C4-2B (cell line): ENCODE data around the gene TAC3.

Experiments used
- ZFX ChIP-seq: fragments of 450-650 bp; IDR thresholded peaks from 2 replicates; pipeline ENCODE4 v1.6.1; 2017
- TF ChIP-seq, protein P1 (sequence below): fragments of 450-650 bp; conservative IDR thresholded peaks from 2 replicates; pipeline ENCODE4 v1.5.1; 2017; ENCODE audit warnings: mild to moderate bottlenecking

DNA sequence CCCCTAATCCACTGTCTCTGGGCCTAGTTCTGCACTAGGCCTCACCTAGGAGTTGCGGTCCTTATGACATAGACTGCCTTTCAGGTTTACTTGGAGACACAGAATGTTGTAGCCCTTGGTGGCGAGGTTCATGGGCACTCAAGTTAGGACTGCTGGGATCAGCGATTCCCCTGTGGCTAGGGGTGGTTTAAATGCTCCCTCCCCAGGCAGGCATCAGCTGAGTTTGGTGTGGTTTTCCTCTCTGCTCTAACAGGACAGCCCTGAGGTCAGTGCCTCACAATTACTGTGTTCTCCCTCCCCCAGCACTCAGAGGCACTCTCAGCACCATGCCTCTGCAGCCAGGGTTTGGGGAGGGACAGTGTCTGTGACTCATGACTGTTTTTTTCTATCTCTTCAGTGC lies 36.7 kb downstream of the TAC3 start:
- TF ChIP-seq, protein P1, sequence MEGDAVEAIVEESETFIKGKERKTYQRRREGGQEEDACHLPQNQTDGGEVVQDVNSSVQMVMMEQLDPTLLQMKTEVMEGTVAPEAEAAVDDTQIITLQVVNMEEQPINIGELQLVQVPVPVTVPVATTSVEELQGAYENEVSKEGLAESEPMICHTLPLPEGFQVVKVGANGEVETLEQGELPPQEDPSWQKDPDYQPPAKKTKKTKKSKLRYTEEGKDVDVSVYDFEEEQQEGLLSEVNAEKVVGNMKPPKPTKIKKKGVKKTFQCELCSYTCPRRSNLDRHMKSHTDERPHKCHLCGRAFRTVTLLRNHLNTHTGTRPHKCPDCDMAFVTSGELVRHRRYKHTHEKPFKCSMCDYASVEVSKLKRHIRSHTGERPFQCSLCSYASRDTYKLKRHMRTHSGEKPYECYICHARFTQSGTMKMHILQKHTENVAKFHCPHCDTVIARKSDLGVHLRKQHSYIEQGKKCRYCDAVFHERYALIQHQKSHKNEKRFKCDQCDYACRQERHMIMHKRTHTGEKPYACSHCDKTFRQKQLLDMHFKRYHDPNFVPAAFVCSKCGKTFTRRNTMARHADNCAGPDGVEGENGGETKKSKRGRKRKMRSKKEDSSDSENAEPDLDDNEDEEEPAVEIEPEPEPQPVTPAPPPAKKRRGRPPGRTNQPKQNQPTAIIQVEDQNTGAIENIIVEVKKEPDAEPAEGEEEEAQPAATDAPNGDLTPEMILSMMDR, result no peak
- no peak for TF ChIP-seq ZFX
